Gastrocnemius medialis (tissue), 4 donors: ENCODE results near the gene WDR82. TPM values are rescaled to one million over a fixed set of nuclear protein-coding genes. Genes with fewer than 3 reads are reported as not detected.
A peak's percentile ranks its signal among the peaks of the same experiment; 100 is the strongest.

ENCODE experiments used
- ATAC-seq, 2 donors: fragments of 150-250 bp; one replicate each; pipeline ENCODE4 v1.9.1; 2016
- DNase-seq, 2 donors: peaks; one replicate each; pipeline ENCODE4 v3.0.0-alpha.2; 2019
- H3K27ac ChIP-seq, 4 donors: fragments of 200-600 bp; sonication (generic); 1 replicate in 1 of 4; 2 replicates in 3 of 4; pipeline ENCODE4 v1.5.1; 2016 to 2018; ENCODE audit warnings: mild to moderate bottlenecking in 2 of 4, moderate library complexity in 1 of 4
- H3K27me3 ChIP-seq, 3 donors: fragments of 200-600 bp; sonication (generic) in 2 of 3; 1 replicate in 1 of 3; 2 replicates in 2 of 3; pipeline versions ENCODE4 v1.5.1 to v1.6.0; 2016 to 2019; ENCODE audit warnings: mild to moderate bottlenecking in 1 of 3, moderate library complexity in 1 of 3
- H3K36me3 ChIP-seq, 2 donors: fragments of 200-600 bp; sonication (generic) in 1 of 2; one replicate each; pipeline ENCODE4 v1.5.1; 2017 to 2018
- H3K4me1 ChIP-seq, 2 donors: fragments of 200-600 bp; sonication (generic) in 1 of 2; one replicate each; pipeline ENCODE4 v1.5.1; 2016 to 2017; ENCODE audit warnings: mild to moderate bottlenecking in 2 of 2
- H3K4me3 ChIP-seq, 4 donors: fragments of 200-600 bp; sonication (generic) in 3 of 4; 1 replicate in 1 of 4; 2 replicates in 3 of 4; pipeline ENCODE4 v1.5.1; 2016 to 2019; ENCODE audit warnings: mild to moderate bottlenecking in 2 of 4
- H3K9me3 ChIP-seq, 3 donors: fragments of 200-600 bp; sonication (generic) in 2 of 3; 1 replicate in 1 of 3; 2 replicates in 2 of 3; pipeline ENCODE4 v1.5.1; 2016 to 2019
- POLR2A ChIP-seq, 2 donors: fragments of 450-650 bp; IDR thresholded peaks; one replicate each; pipeline ENCODE4 v1.6.1; 2017; ENCODE audit warnings: antibody characterized with exemption in 2 of 2, mild to moderate bottlenecking in 2 of 2, moderate library complexity in 2 of 2
- in situ Hi-C, 4 donors: fragments of 200-750 bp; cut with MboI; loops; one replicate each; pipeline versions ENCODE4 v1.15.0 to v1.8.0; 2017; ENCODE audit warnings: low sequenced_read_pairs in 4 of 4
- intact Hi-C: fragments of 100-400 bp; cut with DNase I; formaldehyde crosslinking; loops from one replicate; pipeline ENCODE4 v1.15.1; 2023; ENCODE audit warnings: low total_unique reads
- total RNA-seq, 4 donors: library from RNA; depleted of rRNA; stranded (reverse); fragments of >200 nt; gene quantifications; one replicate each; pipeline versions ENCODE4 v1.1.0 to v1.2.3, GENCODE V29; 2016
- TF ChIP-seq, protein P1 (sequence below), 5 experiments: fragments of 450-650 bp in 3 of 5; fragments of 200-600 bp in 2 of 5; sonication (generic) in 2 of 5; IDR thresholded peaks in 4 of 5; conservative IDR thresholded peaks in 1 of 5; 1 replicate in 4 of 5; 2 replicates in 1 of 5; pipeline ENCODE4 v1.5.1; 2016 to 2019; ENCODE audit warnings: antibody characterized with exemption in 5 of 5, mild to moderate bottlenecking in 3 of 5, moderate library complexity in 3 of 5

Gene WDR82
- total RNA-seq, 4 donors from 2014 or later, result 54.1 to 64.9 (median 59.3) TPM

- no peaks in the 10 kb centered on the region for H3K27me3 ChIP-seq
- DNase-seq, result no peak
- no peaks in the 10 kb centered on the region for H3K9me3 ChIP-seq
- TF ChIP-seq, protein P1, sequence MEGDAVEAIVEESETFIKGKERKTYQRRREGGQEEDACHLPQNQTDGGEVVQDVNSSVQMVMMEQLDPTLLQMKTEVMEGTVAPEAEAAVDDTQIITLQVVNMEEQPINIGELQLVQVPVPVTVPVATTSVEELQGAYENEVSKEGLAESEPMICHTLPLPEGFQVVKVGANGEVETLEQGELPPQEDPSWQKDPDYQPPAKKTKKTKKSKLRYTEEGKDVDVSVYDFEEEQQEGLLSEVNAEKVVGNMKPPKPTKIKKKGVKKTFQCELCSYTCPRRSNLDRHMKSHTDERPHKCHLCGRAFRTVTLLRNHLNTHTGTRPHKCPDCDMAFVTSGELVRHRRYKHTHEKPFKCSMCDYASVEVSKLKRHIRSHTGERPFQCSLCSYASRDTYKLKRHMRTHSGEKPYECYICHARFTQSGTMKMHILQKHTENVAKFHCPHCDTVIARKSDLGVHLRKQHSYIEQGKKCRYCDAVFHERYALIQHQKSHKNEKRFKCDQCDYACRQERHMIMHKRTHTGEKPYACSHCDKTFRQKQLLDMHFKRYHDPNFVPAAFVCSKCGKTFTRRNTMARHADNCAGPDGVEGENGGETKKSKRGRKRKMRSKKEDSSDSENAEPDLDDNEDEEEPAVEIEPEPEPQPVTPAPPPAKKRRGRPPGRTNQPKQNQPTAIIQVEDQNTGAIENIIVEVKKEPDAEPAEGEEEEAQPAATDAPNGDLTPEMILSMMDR (IDR thresholded peaks at IDR 0.05 in 4 of 5, conservative IDR thresholded peaks at IDR 0.05 in 1 of 5), result no peak
- TF ChIP-seq POLR2A (IDR thresholded peaks at IDR 0.05), result no peak
- peaks cover 0 to 8% of the 10 kb centered on the region in 2 donors for H3K4me1 ChIP-seq
- in situ Hi-C loops, result no loop called here
- intact Hi-C loops, result no loop called here
- no peak for ATAC-seq
- no peak overlapping the region for H3K4me3 ChIP-seq
- no peak overlapping the region for H3K27ac ChIP-seq
- no peaks in the 10 kb centered on the region for H3K36me3 ChIP-seq
These were observed 36.6 kb upstream of the WDR82 start for GRCh38 chr3:52315006-52315405.

- Histone ChIP-seq H3K27ac (no peak overlapping the region), H3K4me1 (peaks cover 0 to 8% of the 10 kb centered on the region in 2 donors), H3K27me3 (no peaks in the 10 kb centered on the region), H3K9me3 (no peaks in the 10 kb centered on the region), H3K4me3 (no peak overlapping the region), H3K36me3 (no peaks in the 10 kb centered on the region)
- in situ Hi-C loops, result no loop called here
- intact Hi-C loops, result no loop called here
- TF ChIP-seq, protein P1 (IDR thresholded peaks at IDR 0.05 in 4 of 5, conservative IDR thresholded peaks at IDR 0.05 in 1 of 5), result no peak
- no peak for TF ChIP-seq POLR2A (IDR thresholded peaks at IDR 0.05)
- ATAC-seq (no peak), DNase-seq (no peak)
These were observed 36.0 kb upstream of the WDR82 start for GRCh38 chr3:52314489-52314888.

GRCh38 chr3:52313774-52314188, 35.3 kb upstream of the WDR82 start:
- Histone ChIP-seq H3K4me3 (no peak overlapping the region), H3K27ac (peak overlapping the region in 1 of 4 donors; percentile 22), H3K9me3 (no peaks in the 10 kb centered on the region), H3K36me3 (no peaks in the 10 kb centered on the region), H3K27me3 (no peaks in the 10 kb centered on the region), H3K4me1 (peaks cover 0 to 8% of the 10 kb centered on the region in 2 donors)
- in situ Hi-C loops (no loop called here), intact Hi-C loops (no loop called here)
- ATAC-seq (peak; percentile 42 to 63), DNase-seq (no peak)
- TF ChIP-seq, protein P1 (IDR thresholded peaks at IDR 0.05 in 4 of 5, conservative IDR thresholded peaks at IDR 0.05 in 1 of 5), result no peak
- TF ChIP-seq POLR2A (IDR thresholded peaks at IDR 0.05), result no peak

- H3K27ac ChIP-seq, result peak overlapping the region in 1 of 4 donors; percentile 22
- H3K36me3 ChIP-seq, result no peaks in the 10 kb centered on the region
- intact Hi-C loops (no loop called here), in situ Hi-C loops (no loop called here)
- H3K4me1 ChIP-seq, result peaks cover 0 to 3% of the 10 kb centered on the region in 2 donors
- DNase-seq (no peak), ATAC-seq (no peak)
- no peaks in the 10 kb centered on the region for H3K27me3 ChIP-seq
- no peak overlapping the region for H3K4me3 ChIP-seq
- no peaks in the 10 kb centered on the region for H3K9me3 ChIP-seq
- TF ChIP-seq, protein P1 (IDR thresholded peaks at IDR 0.05 in 4 of 5, conservative IDR thresholded peaks at IDR 0.05 in 1 of 5), result no peak
- TF ChIP-seq POLR2A (IDR thresholded peaks at IDR 0.05), result no peak
These were observed 34.8 kb upstream of the WDR82 start for GRCh38 chr3:52313188-52313773.
